C4-2B (cell line): ENCODE results near the gene PRDM4.
A peak's percentile ranks its signal among the peaks of the same experiment; 100 is the strongest.
"Not testable (repeated sequence)": the region's sequence is repeated elsewhere in the genome, so short reads cannot be mapped to it uniquely, and the experiment has no call there.

Experiments used
- ZFX ChIP-seq: fragments of 450-650 bp; IDR thresholded peaks from 2 replicates; pipeline ENCODE4 v1.6.1; 2017
- TF ChIP-seq, protein P1 (sequence below): fragments of 450-650 bp; conservative IDR thresholded peaks from 2 replicates; pipeline ENCODE4 v1.5.1; 2017; ENCODE audit warnings: mild to moderate bottlenecking

- TF ChIP-seq, protein P1, sequence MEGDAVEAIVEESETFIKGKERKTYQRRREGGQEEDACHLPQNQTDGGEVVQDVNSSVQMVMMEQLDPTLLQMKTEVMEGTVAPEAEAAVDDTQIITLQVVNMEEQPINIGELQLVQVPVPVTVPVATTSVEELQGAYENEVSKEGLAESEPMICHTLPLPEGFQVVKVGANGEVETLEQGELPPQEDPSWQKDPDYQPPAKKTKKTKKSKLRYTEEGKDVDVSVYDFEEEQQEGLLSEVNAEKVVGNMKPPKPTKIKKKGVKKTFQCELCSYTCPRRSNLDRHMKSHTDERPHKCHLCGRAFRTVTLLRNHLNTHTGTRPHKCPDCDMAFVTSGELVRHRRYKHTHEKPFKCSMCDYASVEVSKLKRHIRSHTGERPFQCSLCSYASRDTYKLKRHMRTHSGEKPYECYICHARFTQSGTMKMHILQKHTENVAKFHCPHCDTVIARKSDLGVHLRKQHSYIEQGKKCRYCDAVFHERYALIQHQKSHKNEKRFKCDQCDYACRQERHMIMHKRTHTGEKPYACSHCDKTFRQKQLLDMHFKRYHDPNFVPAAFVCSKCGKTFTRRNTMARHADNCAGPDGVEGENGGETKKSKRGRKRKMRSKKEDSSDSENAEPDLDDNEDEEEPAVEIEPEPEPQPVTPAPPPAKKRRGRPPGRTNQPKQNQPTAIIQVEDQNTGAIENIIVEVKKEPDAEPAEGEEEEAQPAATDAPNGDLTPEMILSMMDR = peak; percentile 51
- not testable (repeated sequence) for TF ChIP-seq ZFX
Measured at GRCh38 chr12:107695772-107696171, 65.2 kb downstream of the PRDM4 start.
